ENCODE results near the gene FARS2. TPM values are rescaled to one million over a fixed set of nuclear protein-coding genes. Genes with fewer than 3 reads are reported as not detected.

Gene FARS2
- total and polyA plus RNA-seq, 10 donors = 9.0 to 27.4 (median 19.8) TPM

- Histone ChIP-seq H3K27me3 (replicated peaks in 1 of 7) (no peaks in the 10 kb centered on the region), H3K9me3 (no peaks in the 10 kb centered on the region), H3K4me3 (no peak overlapping the region), H3K27ac (no peak overlapping the region), H3K4me1 (no peaks in the 10 kb centered on the region), H3K36me3 (peaks cover 0 to 11% (median 0%) of the 10 kb centered on the region in 6 donors)
- 94 to 98% (median 96%) methylated on average over 7 of the region's 7 CpGs for WGBS, 5 donors
- intact Hi-C loops (cut with DNase I; ENCODE audit: low total_unique reads) = no loop called here
- TF ChIP-seq POLR2A (IDR thresholded peaks at IDR 0.05) (no peak), POLR2AphosphoS5 (IDR thresholded peaks at IDR 0.05) (no peak), CTCF (IDR thresholded peaks at IDR 0.05 in 8 of 11, conservative IDR thresholded peaks at IDR 0.05 in 3 of 11) (no peak)
- no peak for DNase-seq
These were observed 336.1 kb downstream of the FARS2 start for GRCh38 chr6:5597413-5597812.

- Histone ChIP-seq H3K27me3 (replicated peaks in 1 of 7) (no peaks in the 10 kb centered on the region), H3K27ac (no peak overlapping the region), H3K9me3 (no peaks in the 10 kb centered on the region), H3K4me3 (no peak overlapping the region), H3K4me1 (no peaks in the 10 kb centered on the region), H3K36me3 (peaks cover 0 to 4% (median 0%) of the 10 kb centered on the region in 6 donors)
- WGBS, 5 donors = 92 to 95% (median 93%) methylated on average over 3 of the region's 3 CpGs
- no peak for TF ChIP-seq POLR2AphosphoS5 (IDR thresholded peaks at IDR 0.05)
- no peak for TF ChIP-seq POLR2A (IDR thresholded peaks at IDR 0.05)
- TF ChIP-seq CTCF (IDR thresholded peaks at IDR 0.05 in 8 of 11, conservative IDR thresholded peaks at IDR 0.05 in 3 of 11) = no peak
- intact Hi-C loops (cut with DNase I; ENCODE audit: low total_unique reads) = no loop called here
- no peak for DNase-seq
These were observed 336.8 kb downstream of the FARS2 start for GRCh38 chr6:5598123-5598522.

GRCh38 chr6:5599127-5599526, 337.8 kb downstream of the FARS2 start:
- H3K4me1 ChIP-seq = no peaks in the 10 kb centered on the region
- H3K4me3 ChIP-seq = no peak overlapping the region
- TF ChIP-seq POLR2A (IDR thresholded peaks at IDR 0.05) (no peak), CTCF (IDR thresholded peaks at IDR 0.05 in 8 of 11, conservative IDR thresholded peaks at IDR 0.05 in 3 of 11) (no peak), POLR2AphosphoS5 (IDR thresholded peaks at IDR 0.05) (no peak)
- H3K27ac ChIP-seq = no peak overlapping the region
- no peaks in the 10 kb centered on the region for H3K9me3 ChIP-seq
- 84 to 98% (median 93%) methylated on average over 8 of the region's 8 CpGs for WGBS, 5 donors
- intact Hi-C loops (cut with DNase I; ENCODE audit: low total_unique reads) = no loop called here
- no peak for DNase-seq
- H3K27me3 ChIP-seq (replicated peaks in 1 of 7) = no peaks in the 10 kb centered on the region
- no peaks in the 10 kb centered on the region for H3K36me3 ChIP-seq

- Histone ChIP-seq H3K4me3 (no peak overlapping the region), H3K27ac (no peak overlapping the region), H3K9me3 (no peaks in the 10 kb centered on the region), H3K27me3 (replicated peaks in 1 of 7) (no peaks in the 10 kb centered on the region), H3K4me1 (no peaks in the 10 kb centered on the region), H3K36me3 (no peaks in the 10 kb centered on the region)
- intact Hi-C loops (cut with DNase I; ENCODE audit: low total_unique reads) = no loop called here
- WGBS, 5 donors = 92 to 99% (median 95%) methylated on average over 5 of the region's 5 CpGs
- DNase-seq = no peak
- TF ChIP-seq POLR2A (IDR thresholded peaks at IDR 0.05) = no peak
- no peak for TF ChIP-seq CTCF (IDR thresholded peaks at IDR 0.05 in 8 of 11, conservative IDR thresholded peaks at IDR 0.05 in 3 of 11)
- TF ChIP-seq POLR2AphosphoS5 (IDR thresholded peaks at IDR 0.05) = no peak
These were observed 344.6 kb downstream of the FARS2 start for GRCh38 chr6:5605937-5606336.

All from spleen (tissue), 11 donors.